ENCODE measurements around the gene WSB2. TPM values are rescaled to one million over a fixed set of nuclear protein-coding genes. Genes with fewer than 3 reads are reported as not detected.

WSB2 gene
- total and polyA plus RNA-seq, 2 of the 8 experiments (the other 6 are each of a cell fraction or from before 2014, with no cell fraction given), result 47.5 to 58.2 TPM

- TF ChIP-seq ATF2 (IDR thresholded peaks at IDR 0.05; ENCODE audit: low read length), result no peak
Measured at GRCh38 chr12:118064608-118065007, 3.6 kb upstream of the WSB2 start (continued).
